ENCODE data around the gene CAMTA1.

The CAMTA1 gene

GRCh38 chr1:7567376-7567775, 782.1 kb downstream of the CAMTA1 start:
- in situ Hi-C loops (cut with MboI; ENCODE audit: low sequenced_read_pairs) = no loop called here

- in situ Hi-C loops (cut with MboI; ENCODE audit: low sequenced_read_pairs) = no loop called here
These were observed 782.8 kb downstream of the CAMTA1 start for GRCh38 chr1:7568053-7568452.

DNA sequence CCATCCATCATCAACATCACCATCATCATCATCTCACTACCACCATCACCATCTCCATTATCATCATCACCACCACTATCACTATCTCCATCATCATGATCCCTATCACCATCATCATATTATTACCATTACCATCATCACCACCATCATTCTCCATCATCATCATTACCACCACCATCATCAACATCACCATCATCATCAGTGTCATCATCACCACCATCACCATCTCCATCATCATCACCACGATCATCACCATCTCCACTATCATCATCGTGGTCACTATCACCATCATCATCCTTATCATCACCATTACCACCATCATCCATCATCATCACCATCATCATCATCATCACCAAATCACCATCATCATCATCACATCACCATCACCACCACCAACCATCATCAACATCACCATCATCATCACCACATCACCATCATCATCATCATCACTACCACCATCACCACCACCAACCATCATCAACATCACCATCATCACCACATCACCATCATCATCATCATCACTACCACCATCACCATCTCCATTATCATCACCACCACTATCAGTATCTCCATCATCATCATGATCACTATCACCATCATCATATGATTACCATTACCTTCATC, 783.8 kb downstream of the CAMTA1 start:
- in situ Hi-C loops (cut with MboI; ENCODE audit: low sequenced_read_pairs) = no loop called here

DNA sequence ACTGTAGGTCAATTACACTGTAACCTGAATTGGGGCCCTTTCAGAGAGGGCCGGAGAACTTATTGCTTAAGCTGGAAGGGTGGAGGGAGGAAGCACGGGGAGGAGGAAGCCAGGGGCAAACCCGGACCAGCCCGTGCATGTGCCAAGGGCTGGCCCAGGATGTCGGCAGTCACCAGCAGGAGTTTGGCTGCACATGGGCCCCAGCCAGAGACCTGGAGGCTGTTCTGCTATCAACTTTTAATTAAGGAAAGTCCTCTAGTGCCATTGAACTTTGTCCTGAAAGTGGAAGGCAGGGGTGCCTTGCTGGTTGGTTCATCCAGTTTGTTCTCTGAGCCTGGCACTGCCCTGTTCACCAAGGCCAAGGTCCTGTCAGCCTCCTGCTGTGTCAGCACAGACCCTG, 785.1 kb downstream of the CAMTA1 start:
- in situ Hi-C loops (cut with MboI; ENCODE audit: low sequenced_read_pairs) = no loop called here

- in situ Hi-C loops (cut with MboI; ENCODE audit: low sequenced_read_pairs) = no loop called here
These were observed 787.4 kb downstream of the CAMTA1 start for GRCh38 chr1:7572654-7573152.

GRCh38 chr1:7573481-7573880, 788.2 kb downstream of the CAMTA1 start:
- in situ Hi-C loops (cut with MboI; ENCODE audit: low sequenced_read_pairs) = no loop called here

DNA sequence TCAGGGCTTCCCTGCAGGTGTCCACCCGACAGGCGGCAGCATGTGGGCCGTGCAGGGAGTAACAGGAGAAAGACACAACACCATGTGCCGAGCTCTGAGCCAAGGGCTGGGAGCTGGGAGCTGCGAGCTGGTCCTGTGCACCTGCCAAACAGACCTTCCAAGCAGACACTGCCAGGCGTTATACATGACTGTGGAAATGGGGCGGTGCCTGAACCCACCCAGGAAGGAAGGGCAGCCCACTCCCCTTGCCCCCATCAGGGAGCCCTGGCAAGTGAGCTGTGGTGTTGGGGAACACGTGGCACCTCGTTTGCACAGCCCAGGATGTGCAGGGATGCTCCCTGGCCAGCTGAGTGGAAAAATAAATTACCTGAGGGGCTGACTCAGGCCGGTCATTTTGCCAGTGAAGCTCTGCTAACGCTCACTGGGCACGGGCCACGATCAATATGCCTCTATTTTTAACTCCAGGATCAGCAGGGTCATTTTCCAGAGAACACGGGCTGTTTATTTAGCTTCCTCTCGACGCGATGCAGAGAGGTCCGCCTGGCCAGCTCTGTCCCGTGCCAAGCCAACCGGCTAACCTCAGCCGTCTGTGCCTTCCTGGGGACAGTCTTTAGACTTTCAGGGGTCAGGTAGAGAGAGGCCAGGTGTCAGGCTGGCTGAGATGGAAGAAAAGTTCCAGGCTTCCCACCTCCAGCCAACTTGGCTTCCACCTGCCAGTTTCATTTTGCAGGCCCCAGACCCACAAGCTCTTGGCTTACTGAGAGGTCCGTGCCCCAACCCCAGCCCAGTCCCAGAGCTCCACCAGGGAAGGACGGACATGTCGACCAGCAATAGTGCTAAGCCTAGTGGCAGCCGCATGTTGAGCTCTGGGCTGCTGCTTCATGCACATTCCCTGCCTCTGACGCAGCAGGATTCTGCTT, 789.1 kb downstream of the CAMTA1 start:
- in situ Hi-C loops (cut with MboI; ENCODE audit: low sequenced_read_pairs) = no loop called here

DNA sequence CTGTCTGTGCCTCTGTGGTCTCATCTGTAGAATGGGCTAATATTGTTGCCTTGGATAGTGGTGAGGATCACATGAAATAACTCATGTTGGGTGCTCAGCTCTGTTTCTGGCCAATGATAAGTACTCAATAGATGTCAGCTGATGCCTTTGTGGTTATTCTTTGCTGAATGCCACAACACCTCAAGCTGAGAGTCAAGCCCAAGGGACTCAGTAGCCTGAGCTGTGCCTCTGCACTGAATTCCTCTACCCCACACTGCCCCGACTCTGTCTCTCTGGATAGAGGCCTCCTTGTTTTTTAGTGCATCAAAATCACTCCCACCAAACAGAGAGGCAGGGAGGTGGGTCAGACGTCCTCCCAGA, 789.8 kb downstream of the CAMTA1 start:
- in situ Hi-C loops (cut with MboI; ENCODE audit: low sequenced_read_pairs) = no loop called here

- in situ Hi-C loops (cut with MboI; ENCODE audit: low sequenced_read_pairs) = no loop called here
These were observed 791.8 kb downstream of the CAMTA1 start for GRCh38 chr1:7576946-7577657.

DNA sequence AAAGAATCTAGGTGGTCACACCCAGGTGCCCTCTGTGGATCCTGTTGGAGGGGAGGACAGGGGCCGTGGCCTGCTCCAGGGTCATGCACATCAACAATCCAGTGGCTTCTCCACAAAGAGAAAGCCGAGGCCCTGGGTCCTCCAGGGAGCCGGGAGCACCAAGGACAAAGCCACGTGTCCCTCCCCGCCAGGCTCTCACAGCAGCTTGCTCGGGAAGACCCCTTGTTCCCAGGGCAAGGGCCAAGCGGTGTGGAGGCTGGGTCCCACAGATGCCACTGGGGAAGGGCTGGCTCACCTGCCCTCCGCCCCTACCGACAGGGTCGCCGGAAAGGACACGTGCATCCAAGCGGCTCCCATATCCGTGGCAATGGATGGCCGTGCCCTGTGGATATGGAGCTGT, 793.0 kb downstream of the CAMTA1 start:
- in situ Hi-C loops (cut with MboI; ENCODE audit: low sequenced_read_pairs) = no loop called here

DNA sequence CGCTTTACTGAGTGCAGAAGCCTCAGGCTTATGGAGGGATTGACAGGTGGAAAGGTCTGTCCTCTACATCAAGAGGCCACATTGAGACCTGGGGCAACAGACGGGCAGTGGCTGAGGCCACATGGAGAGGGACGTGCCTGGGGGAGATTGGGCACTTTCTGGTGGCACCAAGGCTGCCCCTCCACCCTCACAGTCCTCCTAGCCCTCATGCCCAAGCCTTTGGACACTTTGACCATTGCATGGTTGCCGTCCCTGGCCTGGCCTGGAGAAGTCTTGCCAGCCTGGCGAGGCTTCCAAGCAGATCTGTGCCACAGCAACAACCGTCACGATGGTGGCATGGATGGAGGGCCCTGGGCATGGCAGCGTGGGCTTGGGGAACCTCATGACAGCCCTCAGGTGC, 793.8 kb downstream of the CAMTA1 start:
- in situ Hi-C loops (cut with MboI; ENCODE audit: low sequenced_read_pairs) = no loop called here

DNA sequence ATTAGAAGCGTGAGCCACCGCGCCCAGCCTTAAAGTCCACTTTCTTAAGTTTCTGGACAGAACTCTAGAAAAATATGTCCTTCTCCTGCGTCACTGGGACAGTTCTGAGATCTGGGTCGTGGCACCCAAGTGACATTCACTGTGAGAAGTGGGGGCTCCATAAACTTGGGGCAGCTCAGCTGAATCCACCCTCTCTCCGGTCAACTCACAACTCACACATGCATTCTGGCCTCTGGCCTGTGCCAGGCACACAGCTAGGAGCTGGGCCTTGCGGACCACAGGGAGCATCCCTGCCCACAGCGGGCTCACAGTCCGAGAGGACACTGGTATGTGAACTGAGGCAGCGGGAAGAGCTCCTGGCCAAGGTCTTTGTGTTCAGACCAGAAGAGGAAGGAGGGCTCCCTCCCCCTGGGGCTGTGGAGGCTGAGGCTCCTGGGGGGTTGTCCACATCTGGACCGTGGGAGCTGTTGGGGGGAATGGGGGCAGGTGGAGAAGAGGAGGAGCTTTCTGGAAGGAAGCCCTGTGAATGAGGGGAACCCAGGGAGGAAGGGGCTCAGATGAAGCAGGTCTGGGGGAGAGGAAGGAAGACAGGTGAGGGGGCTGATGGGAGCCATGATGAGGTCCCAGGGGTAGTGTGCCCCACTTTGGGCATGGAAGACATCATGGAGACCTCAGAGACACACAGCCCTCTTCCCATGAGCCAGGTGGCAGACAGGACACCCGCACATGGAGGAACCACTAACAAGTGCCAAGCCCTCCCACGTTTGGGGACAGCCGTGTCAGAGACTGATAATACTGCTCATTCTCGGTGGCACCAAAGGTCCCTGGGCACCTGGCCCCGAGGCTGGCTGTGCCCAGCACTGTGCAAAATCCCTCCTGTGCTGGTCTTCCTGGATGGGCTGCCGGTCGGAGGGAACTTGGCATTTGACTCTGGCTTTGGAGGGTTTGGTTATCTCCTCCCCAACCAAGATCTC, 794.9 kb downstream of the CAMTA1 start:
- in situ Hi-C loops (cut with MboI; ENCODE audit: low sequenced_read_pairs) = no loop called here

DNA sequence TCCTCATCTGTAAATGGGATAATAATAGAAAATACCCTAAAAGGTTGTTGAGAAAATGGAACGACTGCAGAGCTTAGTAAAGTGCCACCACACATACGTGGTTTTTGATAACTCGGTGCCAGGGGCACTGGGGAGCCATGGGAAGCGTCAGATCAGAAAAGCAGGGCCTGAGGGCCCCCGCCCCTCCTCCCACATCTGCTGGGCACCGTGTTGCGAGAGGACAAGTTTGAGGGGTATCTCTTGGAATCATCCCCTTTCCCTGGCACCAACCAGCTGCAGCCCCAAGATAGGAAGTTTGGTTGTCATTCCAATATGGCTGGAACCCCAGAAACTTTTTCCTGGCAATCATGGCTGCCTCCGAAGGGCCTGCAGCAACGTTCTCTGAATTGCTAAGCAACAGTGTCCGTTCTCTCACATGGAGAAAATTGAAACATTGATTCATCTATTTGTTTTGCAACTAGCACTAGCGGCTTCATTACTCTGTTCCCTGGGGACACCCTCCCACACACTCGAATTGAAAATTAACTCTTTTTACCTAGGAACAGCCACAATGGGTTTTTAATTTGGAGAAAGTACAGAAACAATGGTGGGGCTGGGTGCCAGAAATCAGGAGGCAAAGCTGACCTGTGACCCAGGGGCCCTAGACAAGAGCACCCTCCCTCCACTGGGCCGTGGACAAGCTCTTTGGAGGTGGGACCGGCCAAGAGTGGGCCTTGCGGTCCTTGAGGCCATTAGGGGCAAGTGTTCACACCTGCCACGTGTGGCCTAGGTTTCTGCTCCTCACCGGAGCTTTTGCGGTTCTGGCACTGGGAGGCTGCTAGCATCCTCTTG, 795.9 kb downstream of the CAMTA1 start:
- in situ Hi-C loops (cut with MboI; ENCODE audit: low sequenced_read_pairs) = no loop called here

DNA sequence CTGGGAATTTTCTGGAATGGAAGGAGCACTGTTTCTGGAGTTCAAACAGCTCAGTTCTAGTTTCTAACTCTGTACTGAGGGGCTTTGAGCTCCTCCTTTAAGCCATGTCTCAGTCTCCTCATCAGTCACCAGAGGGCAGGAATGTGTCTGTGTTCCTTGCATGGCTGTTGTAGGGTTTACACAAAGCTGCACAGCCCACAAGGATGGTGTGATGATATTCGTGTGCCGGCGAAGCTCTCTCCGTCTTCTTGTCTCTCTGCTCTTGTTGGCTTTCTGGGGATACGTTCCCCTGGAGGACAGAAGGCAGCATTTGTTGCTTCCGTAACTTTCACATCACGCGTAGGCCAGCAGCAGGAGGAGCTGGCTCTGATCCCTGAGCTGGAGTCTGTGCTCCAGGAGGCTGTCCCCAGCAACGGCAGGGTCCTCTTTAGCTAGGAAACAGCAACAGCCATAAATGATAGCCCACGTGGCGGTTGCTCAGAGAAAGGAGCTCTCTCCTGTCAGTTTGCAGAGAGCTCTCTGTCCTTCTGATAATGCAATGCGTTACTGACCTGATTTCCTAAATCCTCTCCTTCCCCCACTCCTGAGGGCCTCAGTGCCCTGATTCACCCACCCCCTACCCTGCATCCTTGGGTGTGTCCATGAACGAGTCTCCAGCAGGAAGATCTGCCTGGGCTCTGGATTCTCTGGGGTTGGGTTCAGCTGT, 796.7 kb downstream of the CAMTA1 start:
- in situ Hi-C loops (cut with MboI; ENCODE audit: low sequenced_read_pairs) = no loop called here

- in situ Hi-C loops (cut with MboI; ENCODE audit: low sequenced_read_pairs) = no loop called here
These were observed 797.3 kb downstream of the CAMTA1 start for GRCh38 chr1:7582460-7582972.

DNA sequence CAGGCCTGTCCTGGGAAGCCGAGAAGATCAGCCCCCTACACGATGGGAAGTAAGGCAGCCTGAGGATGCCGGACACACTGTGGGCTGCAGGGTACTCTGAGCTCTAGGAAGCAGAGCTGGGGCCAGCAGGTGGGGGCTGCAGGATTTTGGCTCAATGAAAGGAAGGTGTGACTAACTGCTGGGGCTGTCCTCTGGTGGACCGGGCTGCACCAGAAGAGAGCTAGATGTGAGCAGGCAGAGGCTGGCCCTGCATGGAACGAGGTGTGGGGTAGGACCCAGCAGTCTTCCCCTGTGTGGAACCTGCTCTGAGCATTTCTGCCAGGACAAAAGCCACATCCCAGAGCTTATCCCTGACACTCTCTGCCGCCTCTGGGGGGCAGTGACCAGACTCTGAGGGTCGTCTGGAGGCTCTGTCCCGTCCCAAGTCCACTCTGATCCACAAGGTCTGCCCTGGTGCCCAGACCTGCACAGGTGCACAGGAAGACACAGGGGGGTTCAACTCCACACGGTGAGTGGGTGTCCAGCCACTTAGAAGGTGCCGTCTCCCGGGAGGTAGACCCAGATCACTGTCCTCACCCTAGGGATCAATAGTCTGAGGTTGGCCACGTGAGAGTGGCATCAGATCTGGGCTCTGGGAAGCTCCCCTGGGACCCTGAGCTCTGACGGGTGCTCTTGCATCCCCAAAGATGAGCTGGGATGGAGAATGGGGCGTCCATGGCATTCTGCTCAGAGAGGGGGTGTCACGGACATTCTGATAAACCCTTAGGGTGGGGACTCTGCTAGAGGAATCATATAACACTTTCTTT, 798.2 kb downstream of the CAMTA1 start:
- in situ Hi-C loops (cut with MboI; ENCODE audit: low sequenced_read_pairs) = no loop called here

DNA sequence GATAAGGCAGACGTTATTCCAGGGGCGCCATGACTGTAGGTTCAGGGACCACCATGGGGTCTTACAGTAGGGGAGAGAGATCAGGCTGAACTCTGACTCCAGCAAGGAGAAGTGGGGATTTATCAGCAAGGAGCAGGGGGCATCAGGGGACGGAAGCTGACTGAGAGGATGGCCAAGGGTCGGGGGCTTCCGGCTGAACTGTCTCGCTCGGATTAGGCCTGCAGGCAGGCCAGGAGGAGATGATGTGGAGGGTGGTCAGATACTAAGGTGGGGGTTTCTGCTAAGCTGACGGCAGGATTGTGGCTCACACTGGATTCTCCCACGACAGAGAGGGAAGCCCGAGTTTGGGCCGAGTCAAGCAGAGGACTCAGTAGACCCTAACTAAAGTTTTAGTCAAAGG, 798.9 kb downstream of the CAMTA1 start:
- in situ Hi-C loops (cut with MboI; ENCODE audit: low sequenced_read_pairs) = no loop called here

DNA sequence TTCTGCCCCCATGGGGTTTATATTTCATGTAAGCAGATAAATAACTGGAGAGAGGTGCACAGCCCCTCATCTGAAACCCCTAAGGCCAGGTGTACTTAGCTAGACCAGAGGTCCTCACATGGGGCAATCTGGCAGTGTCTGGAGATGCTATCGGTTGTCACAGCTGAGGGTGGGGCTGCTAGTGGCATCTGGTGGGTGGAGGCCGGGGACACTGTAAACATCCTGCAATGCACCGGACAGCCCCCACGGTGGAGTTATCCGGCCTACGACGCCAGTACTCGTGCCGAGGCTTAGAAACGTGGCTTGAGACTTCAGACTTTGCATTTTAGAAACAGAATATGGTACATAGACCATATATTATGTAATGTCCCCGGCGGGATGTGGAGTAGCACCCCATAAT, 799.4 kb downstream of the CAMTA1 start:
- in situ Hi-C loops (cut with MboI; ENCODE audit: low sequenced_read_pairs) = no loop called here
